Measurements from ENCODE around the gene NFKBIE. TPM values are rescaled to one million over a fixed set of nuclear protein-coding genes. Genes with fewer than 3 reads are reported as not detected.

NFKBIE gene
- total RNA-seq, 1 experiment from 2014 or later, result 6.0 TPM

- BruUV-seq (replicated peaks), result no TSS peak
- no peak for TF ChIP-seq CTCF (IDR thresholded peaks at IDR 0.05; ENCODE audit: unreplicated experiment)
- Mint-ChIP-seq H3K27ac (ENCODE audit: low read depth, unreplicated experiment) (no peak overlapping the region), H3K36me3 (ENCODE audit: insufficient read depth, unreplicated experiment) (peaks cover 56% of the 10 kb centered on the region), H3K27me3 (ENCODE audit: insufficient read depth, unreplicated experiment) (no peaks in the 10 kb centered on the region), H3K4me3 (ENCODE audit: unreplicated experiment) (no peak overlapping the region), H3K4me1 (ENCODE audit: insufficient read depth, unreplicated experiment) (peaks cover 22% of the 10 kb centered on the region), H3K9me3 (ENCODE audit: unreplicated experiment) (no peaks in the 10 kb centered on the region)
- CTCF ChIA-PET, result interaction anchor here (0.6 to 5.9 kb wide), 3 partner anchors 8 to 1356 kb away, joined by 3 to 33 read pairs (median 4); no protein-coding TSS in a partner anchor
- intact Hi-C loops (cut with micrococcal nuclease), result no loop called here
- no peak for DNase-seq (ENCODE audit: unreplicated experiment)
- POLR2A ChIA-PET, result interaction anchor here (0.5 to 2.2 kb wide), 2 partner anchors 37 to 43 kb away, joined by 3 to 7 read pairs; no protein-coding TSS in a partner anchor
Measured at GRCh38 chr6:44307217-44307616, 41.9 kb upstream of the NFKBIE start.

DNA sequence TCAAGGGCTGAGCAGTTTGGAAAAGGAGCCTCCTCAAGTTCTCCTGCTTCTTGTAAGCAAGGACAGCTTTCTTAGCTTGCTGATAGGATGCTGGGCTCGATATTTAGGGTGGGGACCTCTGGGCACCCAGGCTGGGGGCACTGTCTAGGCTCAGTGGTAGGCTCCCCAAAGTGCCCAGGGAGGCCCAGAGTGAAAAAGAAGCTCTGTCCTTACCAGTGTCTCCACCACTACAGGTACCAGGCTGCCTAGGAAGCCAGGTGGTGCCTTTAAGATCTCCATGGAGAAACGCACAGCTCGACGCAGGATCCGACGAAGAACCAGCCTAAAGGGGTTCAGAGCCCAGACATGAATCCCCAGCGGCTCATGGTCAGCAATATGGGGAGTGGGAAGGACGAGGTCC lies 41.4 kb upstream of the NFKBIE start:
- no TSS peak for BruUV-seq (replicated peaks)
- Mint-ChIP-seq H3K27me3 (ENCODE audit: insufficient read depth, unreplicated experiment) (no peaks in the 10 kb centered on the region), H3K4me3 (ENCODE audit: unreplicated experiment) (no peak overlapping the region), H3K27ac (ENCODE audit: low read depth, unreplicated experiment) (no peak overlapping the region), H3K9me3 (ENCODE audit: unreplicated experiment) (no peaks in the 10 kb centered on the region), H3K36me3 (ENCODE audit: insufficient read depth, unreplicated experiment) (peaks cover 56% of the 10 kb centered on the region), H3K4me1 (ENCODE audit: insufficient read depth, unreplicated experiment) (peaks cover 17% of the 10 kb centered on the region)
- no peak for TF ChIP-seq CTCF (IDR thresholded peaks at IDR 0.05; ENCODE audit: unreplicated experiment)
- ChIA-PET POLR2A (interaction anchor here (0.5 to 0.6 kb wide), 2 partner anchors 8 to 37 kb away, joined by 3 to 4 read pairs; no protein-coding TSS in a partner anchor), CTCF (interaction anchor here (0.6 to 5.9 kb wide), 3 partner anchors 32 to 1356 kb away, joined by 3 to 33 read pairs (median 3); no protein-coding TSS in a partner anchor)
- intact Hi-C loops (cut with micrococcal nuclease), result no loop called here
- DNase-seq (ENCODE audit: unreplicated experiment), result no peak

GRCh38 chr6:44305200-44305725 lies 39.9 kb upstream of the NFKBIE start:
- no TSS peak for BruUV-seq (replicated peaks)
- H3K27me3 Mint-ChIP-seq (ENCODE audit: insufficient read depth, unreplicated experiment), result no peaks in the 10 kb centered on the region
- peaks cover 54% of the 10 kb centered on the region for H3K36me3 Mint-ChIP-seq (ENCODE audit: insufficient read depth, unreplicated experiment)
- intact Hi-C loops (cut with micrococcal nuclease), result loop anchor here (2.0 kb wide), 1 partner anchor 36 kb away; no protein-coding TSS in a partner anchor
- no peak overlapping the region for H3K4me3 Mint-ChIP-seq (ENCODE audit: unreplicated experiment)
- no peaks in the 10 kb centered on the region for H3K9me3 Mint-ChIP-seq (ENCODE audit: unreplicated experiment)
- H3K4me1 Mint-ChIP-seq (ENCODE audit: insufficient read depth, unreplicated experiment), result peaks cover 15% of the 10 kb centered on the region
- TF ChIP-seq CTCF (IDR thresholded peaks at IDR 0.05; ENCODE audit: unreplicated experiment), result no peak
- CTCF ChIA-PET, result interaction anchor here (0.7 to 5.9 kb wide), 11 partner anchors 9 to 132 kb away, joined by 3 to 33 read pairs (median 6); no protein-coding TSS in a partner anchor
- H3K27ac Mint-ChIP-seq (ENCODE audit: low read depth, unreplicated experiment), result no peak overlapping the region
- POLR2A ChIA-PET, result interaction anchor here (1.0 kb wide), 1 partner anchor 49 kb away, joined by 3 read pairs; no protein-coding TSS in a partner anchor
- no peak for DNase-seq (ENCODE audit: unreplicated experiment)

- Mint-ChIP-seq H3K4me1 (ENCODE audit: insufficient read depth, unreplicated experiment) (peaks cover 9% of the 10 kb centered on the region), H3K27me3 (ENCODE audit: insufficient read depth, unreplicated experiment) (no peaks in the 10 kb centered on the region), H3K27ac (ENCODE audit: low read depth, unreplicated experiment) (no peak overlapping the region), H3K9me3 (ENCODE audit: unreplicated experiment) (no peaks in the 10 kb centered on the region), H3K4me3 (ENCODE audit: unreplicated experiment) (no peak overlapping the region), H3K36me3 (ENCODE audit: insufficient read depth, unreplicated experiment) (peaks cover 51% of the 10 kb centered on the region)
- no TSS peak for BruUV-seq (replicated peaks)
- peak; percentile 26 for DNase-seq (ENCODE audit: unreplicated experiment)
- ChIA-PET CTCF (interaction anchor here (0.7 to 5.9 kb wide), 10 partner anchors 9 to 132 kb away, joined by 3 to 33 read pairs (median 6); no protein-coding TSS in a partner anchor), POLR2A (interaction anchor here (1.0 kb wide), 1 partner anchor 48 kb away, joined by 3 read pairs; no protein-coding TSS in a partner anchor)
- intact Hi-C loops (cut with micrococcal nuclease), result loop anchor here (2.0 kb wide), 1 partner anchor 36 kb away; no protein-coding TSS in a partner anchor
- TF ChIP-seq CTCF (IDR thresholded peaks at IDR 0.05; ENCODE audit: unreplicated experiment), result peak; percentile 53
Measured at GRCh38 chr6:44304282-44305199, 39.2 kb upstream of the NFKBIE start.
